ENCODE measurements around the gene SSTR5.

Gene SSTR5

GRCh38 chr16:1098266-1098991 is 25.9 kb downstream of the SSTR5 start:
- 69% methylated on average over 34 of the region's 34 CpGs for whole genome bisulfite sequencing
- Histone ChIP-seq H3K79me1 (replicated peaks; ENCODE audit: low read length, poor library complexity, severe bottlenecking) (no peaks in the 10 kb centered on the region), H3K18ac (ENCODE audit: low read depth in 1 of 2, low read length in 2 of 2) (no peak overlapping the region), H2BK15ac (ENCODE audit: low read depth, poor library complexity, severe bottlenecking) (no peak overlapping the region), H3K9me3 (ENCODE audit: control insufficient read depth, low read length) (no peaks in the 10 kb centered on the region), H3K23ac (ENCODE audit: low read length in 2 of 2) (no peak overlapping the region), H3K4me2 (ENCODE audit: low read length, poor library complexity, severe bottlenecking) (no peak overlapping the region), H4K8ac (ENCODE audit: low read length) (no peak overlapping the region), H3K4me3 (ENCODE audit: insufficient read depth in 1 of 2, low read depth in 1 of 2, low read length in 2 of 2) (no peak overlapping the region), H3K14ac (ENCODE audit: low read length in 2 of 2) (no peak overlapping the region), H3K4ac (ENCODE audit: low read depth in 1 of 2, low read length in 2 of 2) (no peak overlapping the region), H2BK12ac (ENCODE audit: low read length in 2 of 2) (no peak overlapping the region), H3K36me3 (ENCODE audit: control insufficient read depth in 1 of 2, insufficient read depth in 2 of 2, low read depth in 1 of 2, low read length in 2 of 2) (no peaks in the 10 kb centered on the region), H2BK120ac (ENCODE audit: low read depth, low read length) (no peak overlapping the region), H3K4me1 (ENCODE audit: control insufficient read depth, insufficient read depth, low read depth, low read length) (peaks cover 12% of the 10 kb centered on the region), H4K91ac (ENCODE audit: low read length) (no peak overlapping the region), H2BK5ac (ENCODE audit: low read depth, low read length, poor library complexity, severe bottlenecking) (no peak overlapping the region), H3K27ac (ENCODE audit: low read length, poor library complexity, severe bottlenecking) (no peak overlapping the region), H2AK5ac (ENCODE audit: low read length, severe bottlenecking) (no peak overlapping the region), H2AFZ (ENCODE audit: low read depth, low read length) (no peak overlapping the region), H3K9ac (ENCODE audit: low read length) (no peak overlapping the region), H3K27me3 (ENCODE audit: control insufficient read depth in 1 of 2, insufficient read depth in 1 of 2, low read length in 2 of 2) (peaks cover 2 to 66% of the 10 kb centered on the region in 2 experiments)
- no peak for DNase-seq

GRCh38 chr16:1099189-1100083 is 26.9 kb downstream of the SSTR5 start:
- Histone ChIP-seq H3K4me2 (ENCODE audit: low read length, poor library complexity, severe bottlenecking) (no peak overlapping the region), H3K9ac (ENCODE audit: low read length) (no peak overlapping the region), H2BK12ac (ENCODE audit: low read length in 2 of 2) (no peak overlapping the region), H3K4ac (ENCODE audit: low read depth in 1 of 2, low read length in 2 of 2) (no peak overlapping the region), H3K36me3 (ENCODE audit: control insufficient read depth in 1 of 2, insufficient read depth in 2 of 2, low read depth in 1 of 2, low read length in 2 of 2) (no peaks in the 10 kb centered on the region), H3K23ac (ENCODE audit: low read length in 2 of 2) (no peak overlapping the region), H3K4me3 (ENCODE audit: insufficient read depth in 1 of 2, low read depth in 1 of 2, low read length in 2 of 2) (no peak overlapping the region), H2BK5ac (ENCODE audit: low read depth, low read length, poor library complexity, severe bottlenecking) (no peak overlapping the region), H4K91ac (ENCODE audit: low read length) (no peak overlapping the region), H3K14ac (ENCODE audit: low read length in 2 of 2) (no peak overlapping the region), H3K9me3 (ENCODE audit: control insufficient read depth, low read length) (no peaks in the 10 kb centered on the region), H3K18ac (ENCODE audit: low read depth in 1 of 2, low read length in 2 of 2) (no peak overlapping the region), H3K27ac (ENCODE audit: low read length, poor library complexity, severe bottlenecking) (no peak overlapping the region), H3K4me1 (ENCODE audit: control insufficient read depth, insufficient read depth, low read depth, low read length) (peaks cover 12% of the 10 kb centered on the region), H2AK5ac (ENCODE audit: low read length, severe bottlenecking) (no peak overlapping the region), H2BK15ac (ENCODE audit: low read depth, poor library complexity, severe bottlenecking) (no peak overlapping the region), H3K79me1 (replicated peaks; ENCODE audit: low read length, poor library complexity, severe bottlenecking) (no peaks in the 10 kb centered on the region), H2BK120ac (ENCODE audit: low read depth, low read length) (no peak overlapping the region), H3K27me3 (ENCODE audit: control insufficient read depth in 1 of 2, insufficient read depth in 1 of 2, low read length in 2 of 2) (peaks cover 12 to 71% of the 10 kb centered on the region in 2 experiments), H2AFZ (ENCODE audit: low read depth, low read length) (no peak overlapping the region), H4K8ac (ENCODE audit: low read length) (no peak overlapping the region)
- DNase-seq: no peak
- 71% methylated on average over 33 of the region's 35 CpGs for WGBS

DNA sequence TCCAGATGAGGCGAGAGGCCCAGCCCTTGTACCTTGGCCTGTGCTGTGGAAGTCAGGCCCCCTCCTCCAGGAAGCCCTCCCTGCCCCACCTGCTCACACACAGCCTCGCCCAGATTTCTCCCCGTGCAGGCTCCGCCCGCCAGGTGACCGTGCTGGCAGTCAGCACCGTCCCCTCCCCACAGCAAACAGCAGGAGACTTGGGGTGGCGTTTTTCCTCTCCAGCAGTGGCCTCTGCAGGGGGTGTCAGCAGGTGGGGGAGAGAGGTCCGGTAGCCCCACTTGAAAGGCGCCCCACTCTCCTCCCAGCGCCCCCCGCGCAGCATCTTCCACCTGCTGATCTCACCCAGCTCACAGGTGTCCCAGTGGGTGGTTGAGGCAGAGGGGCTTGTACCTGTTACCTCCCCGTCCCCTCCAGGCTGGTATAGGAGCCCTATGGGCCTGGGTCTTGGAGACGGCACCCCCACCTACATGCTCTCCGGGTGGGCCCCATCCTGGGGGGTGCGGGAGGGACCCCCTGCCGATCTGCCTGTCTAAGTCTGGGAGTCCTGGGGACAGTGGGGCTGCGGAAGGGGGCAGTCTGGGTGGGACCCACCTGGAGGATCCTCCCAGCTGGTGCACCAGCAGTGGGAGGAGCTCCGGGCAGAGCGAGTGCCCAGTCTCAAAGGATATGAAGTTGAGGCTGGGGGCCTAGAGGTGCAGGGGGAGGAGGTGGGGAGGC is 27.7 kb downstream of the SSTR5 start:
- H3K4me1 ChIP-seq (ENCODE audit: control insufficient read depth, insufficient read depth, low read depth, low read length): peaks cover 12% of the 10 kb centered on the region
- no peak overlapping the region for H2BK15ac ChIP-seq (ENCODE audit: low read depth, poor library complexity, severe bottlenecking)
- H4K91ac ChIP-seq (ENCODE audit: low read length): no peak overlapping the region
- no peaks in the 10 kb centered on the region for H3K9me3 ChIP-seq (ENCODE audit: control insufficient read depth, low read length)
- no peak overlapping the region for H4K8ac ChIP-seq (ENCODE audit: low read length)
- no peak overlapping the region for H3K18ac ChIP-seq (ENCODE audit: low read depth in 1 of 2, low read length in 2 of 2)
- H2AK5ac ChIP-seq (ENCODE audit: low read length, severe bottlenecking): no peak overlapping the region
- no peak overlapping the region for H2BK120ac ChIP-seq (ENCODE audit: low read depth, low read length)
- H3K4ac ChIP-seq (ENCODE audit: low read depth in 1 of 2, low read length in 2 of 2): no peak overlapping the region
- H3K23ac ChIP-seq (ENCODE audit: low read length in 2 of 2): no peak overlapping the region
- H3K14ac ChIP-seq (ENCODE audit: low read length in 2 of 2): no peak overlapping the region
- H3K27ac ChIP-seq (ENCODE audit: low read length, poor library complexity, severe bottlenecking): no peak overlapping the region
- no peak overlapping the region for H3K4me2 ChIP-seq (ENCODE audit: low read length, poor library complexity, severe bottlenecking)
- H3K79me1 ChIP-seq (replicated peaks; ENCODE audit: low read length, poor library complexity, severe bottlenecking): no peaks in the 10 kb centered on the region
- no peak overlapping the region for H2AFZ ChIP-seq (ENCODE audit: low read depth, low read length)
- H2BK5ac ChIP-seq (ENCODE audit: low read depth, low read length, poor library complexity, severe bottlenecking): no peak overlapping the region
- no peak overlapping the region for H3K9ac ChIP-seq (ENCODE audit: low read length)
- no peak for DNase-seq
- WGBS: 82% methylated on average over 16 of the region's 21 CpGs
- H3K4me3 ChIP-seq (ENCODE audit: insufficient read depth in 1 of 2, low read depth in 1 of 2, low read length in 2 of 2): no peak overlapping the region
- peaks cover 16 to 73% of the 10 kb centered on the region in 2 experiments for H3K27me3 ChIP-seq (ENCODE audit: control insufficient read depth in 1 of 2, insufficient read depth in 1 of 2, low read length in 2 of 2)
- no peaks in the 10 kb centered on the region for H3K36me3 ChIP-seq (ENCODE audit: control insufficient read depth in 1 of 2, insufficient read depth in 2 of 2, low read depth in 1 of 2, low read length in 2 of 2)
- H2BK12ac ChIP-seq (ENCODE audit: low read length in 2 of 2): no peak overlapping the region

DNA sequence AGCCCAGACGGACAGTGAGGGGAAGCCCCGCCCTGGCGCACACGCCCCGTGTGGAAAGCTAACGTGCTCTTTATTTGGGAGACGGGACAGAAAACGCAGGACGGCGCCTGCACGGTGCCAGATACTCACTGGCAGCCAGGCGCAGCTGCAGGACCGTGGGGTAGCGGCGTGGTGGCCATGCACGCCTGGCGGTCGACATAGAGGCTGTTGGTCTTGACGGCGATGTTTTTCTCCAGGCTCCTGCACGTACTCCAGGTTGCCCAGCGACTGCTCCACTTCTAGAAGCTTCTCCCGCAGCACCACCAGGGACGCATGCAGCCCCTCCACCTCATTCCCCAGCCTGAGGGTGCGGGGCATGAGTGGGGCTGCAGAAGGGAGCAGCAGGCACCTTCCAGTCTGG is 28.6 kb downstream of the SSTR5 start:
- no peak overlapping the region for H4K91ac ChIP-seq (ENCODE audit: low read length)

More for the DNA sequence above, 28.6 kb downstream of the SSTR5 start:
- Histone ChIP-seq H3K9ac (ENCODE audit: low read length) (no peak overlapping the region), H2BK15ac (ENCODE audit: low read depth, poor library complexity, severe bottlenecking) (no peak overlapping the region), H3K23ac (ENCODE audit: low read length in 2 of 2) (no peak overlapping the region), H2AFZ (ENCODE audit: low read depth, low read length) (no peak overlapping the region), H3K36me3 (ENCODE audit: control insufficient read depth in 1 of 2, insufficient read depth in 2 of 2, low read depth in 1 of 2, low read length in 2 of 2) (no peaks in the 10 kb centered on the region), H3K18ac (ENCODE audit: low read depth in 1 of 2, low read length in 2 of 2) (no peak overlapping the region), H3K79me1 (replicated peaks; ENCODE audit: low read length, poor library complexity, severe bottlenecking) (no peaks in the 10 kb centered on the region), H3K4me2 (ENCODE audit: low read length, poor library complexity, severe bottlenecking) (no peak overlapping the region), H3K4ac (ENCODE audit: low read depth in 1 of 2, low read length in 2 of 2) (no peak overlapping the region), H2BK5ac (ENCODE audit: low read depth, low read length, poor library complexity, severe bottlenecking) (no peak overlapping the region), H3K4me3 (ENCODE audit: insufficient read depth in 1 of 2, low read depth in 1 of 2, low read length in 2 of 2) (no peak overlapping the region), H3K14ac (ENCODE audit: low read length in 2 of 2) (no peak overlapping the region), H4K8ac (ENCODE audit: low read length) (no peak overlapping the region), H3K9me3 (ENCODE audit: control insufficient read depth, low read length) (no peaks in the 10 kb centered on the region), H2BK120ac (ENCODE audit: low read depth, low read length) (no peak overlapping the region), H3K4me1 (ENCODE audit: control insufficient read depth, insufficient read depth, low read depth, low read length) (peaks cover 13% of the 10 kb centered on the region), H3K27ac (ENCODE audit: low read length, poor library complexity, severe bottlenecking) (no peak overlapping the region), H2AK5ac (ENCODE audit: low read length, severe bottlenecking) (no peak overlapping the region), H2BK12ac (ENCODE audit: low read length in 2 of 2) (no peak overlapping the region), H3K27me3 (ENCODE audit: control insufficient read depth in 1 of 2, insufficient read depth in 1 of 2, low read length in 2 of 2) (peaks cover 16 to 73% of the 10 kb centered on the region in 2 experiments)
- 89% methylated on average over 25 of the region's 25 CpGs for WGBS
- DNase-seq: no peak
